Measurements from ENCODE around the gene CD36. TPM values are rescaled to one million over a fixed set of nuclear protein-coding genes. Genes with fewer than 3 reads are reported as not detected.

CD36 gene
- total RNA-seq, 6 donors from 2014 or later = 92.9 to 157 (median 111) TPM

- no peak overlapping the region for H3K4me3 ChIP-seq
- H3K27ac ChIP-seq = peak overlapping the region; percentile 46 to 55 (median 50)
- H3K27me3 ChIP-seq = no peaks in the 10 kb centered on the region
- no peaks in the 10 kb centered on the region for H3K9me3 ChIP-seq
- H3K36me3 ChIP-seq = no peaks in the 10 kb centered on the region
- ATAC-seq (ENCODE audit: low FRiP score in 2 of 2) = peak; percentile 77 to 89
- peak in 1 of 2 donors; percentile 36 for DNase-seq
- TF ChIP-seq POLR2AphosphoS5 (IDR thresholded peaks at IDR 0.05) (peak in 1 of 2 donors; percentile 35), POLR2A (IDR thresholded peaks at IDR 0.05) (no peak), EP300 (IDR thresholded peaks at IDR 0.05) (peak in 1 of 4 donors; percentile 50)
- TF ChIP-seq, protein P1, sequence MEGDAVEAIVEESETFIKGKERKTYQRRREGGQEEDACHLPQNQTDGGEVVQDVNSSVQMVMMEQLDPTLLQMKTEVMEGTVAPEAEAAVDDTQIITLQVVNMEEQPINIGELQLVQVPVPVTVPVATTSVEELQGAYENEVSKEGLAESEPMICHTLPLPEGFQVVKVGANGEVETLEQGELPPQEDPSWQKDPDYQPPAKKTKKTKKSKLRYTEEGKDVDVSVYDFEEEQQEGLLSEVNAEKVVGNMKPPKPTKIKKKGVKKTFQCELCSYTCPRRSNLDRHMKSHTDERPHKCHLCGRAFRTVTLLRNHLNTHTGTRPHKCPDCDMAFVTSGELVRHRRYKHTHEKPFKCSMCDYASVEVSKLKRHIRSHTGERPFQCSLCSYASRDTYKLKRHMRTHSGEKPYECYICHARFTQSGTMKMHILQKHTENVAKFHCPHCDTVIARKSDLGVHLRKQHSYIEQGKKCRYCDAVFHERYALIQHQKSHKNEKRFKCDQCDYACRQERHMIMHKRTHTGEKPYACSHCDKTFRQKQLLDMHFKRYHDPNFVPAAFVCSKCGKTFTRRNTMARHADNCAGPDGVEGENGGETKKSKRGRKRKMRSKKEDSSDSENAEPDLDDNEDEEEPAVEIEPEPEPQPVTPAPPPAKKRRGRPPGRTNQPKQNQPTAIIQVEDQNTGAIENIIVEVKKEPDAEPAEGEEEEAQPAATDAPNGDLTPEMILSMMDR (IDR thresholded peaks at IDR 0.05) = no peak
- WGBS, 2 donors = 60 to 64% methylated on average over 3 of the region's 3 CpGs
- peaks cover 7 to 21% (median 15%) of the 10 kb centered on the region in 4 donors for H3K4me1 ChIP-seq
Observed at GRCh38 chr7:80721883-80722615, 83.6 kb downstream of the CD36 start.

DNA sequence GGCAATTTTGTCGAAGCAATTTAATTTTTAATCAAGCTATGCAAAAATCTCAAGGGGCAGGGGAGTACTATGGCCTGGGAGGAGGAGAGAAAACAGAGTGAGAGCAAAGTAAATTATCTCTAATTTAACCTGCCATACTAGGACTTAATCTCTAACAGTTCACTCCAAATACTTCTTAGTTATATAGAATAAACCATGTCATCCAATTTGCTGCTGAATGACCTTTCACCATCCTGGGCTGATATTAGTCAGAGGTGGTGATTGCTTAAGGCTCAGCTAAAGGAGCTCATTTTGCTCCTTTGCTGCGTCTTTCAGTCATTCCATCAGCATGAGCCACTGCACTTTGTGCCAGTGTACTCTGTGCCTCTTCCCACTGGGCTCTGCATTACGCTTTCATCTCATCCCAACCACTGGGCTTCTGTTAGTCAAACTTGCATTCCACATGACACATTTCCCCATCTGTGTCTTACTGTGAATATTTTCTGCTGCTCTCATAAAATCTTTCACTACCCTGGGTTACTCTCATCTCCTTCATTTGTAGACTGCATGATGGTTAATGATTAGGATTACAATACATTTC, 84.3 kb downstream of the CD36 start:
- WGBS, 2 donors = 48 to 56% methylated on average over 3 of the region's 3 CpGs
- H3K36me3 ChIP-seq = no peaks in the 10 kb centered on the region
- H3K4me3 ChIP-seq = no peak overlapping the region
- peaks cover 7 to 21% (median 15%) of the 10 kb centered on the region in 4 donors for H3K4me1 ChIP-seq
- no peaks in the 10 kb centered on the region for H3K9me3 ChIP-seq
- DNase-seq (peak in 1 of 2 donors; percentile 58), ATAC-seq (ENCODE audit: low FRiP score in 2 of 2) (peak; percentile 89 to 96)
- peak overlapping the region; percentile 46 to 55 (median 50) for H3K27ac ChIP-seq
- TF ChIP-seq POLR2AphosphoS5 (IDR thresholded peaks at IDR 0.05) = peak; percentile 49 to 67
- peak in 1 of 4 donors; percentile 42 for TF ChIP-seq POLR2A (IDR thresholded peaks at IDR 0.05)
- peak in 1 of 4 donors; percentile 35 for TF ChIP-seq EP300 (IDR thresholded peaks at IDR 0.05)
- TF ChIP-seq, protein P1 (IDR thresholded peaks at IDR 0.05) = no peak
- no peaks in the 10 kb centered on the region for H3K27me3 ChIP-seq

- no peak for DNase-seq
- Histone ChIP-seq H3K27ac (no peak overlapping the region), H3K4me3 (no peak overlapping the region), H3K36me3 (no peaks in the 10 kb centered on the region), H3K4me1 (peaks cover 7 to 21% (median 15%) of the 10 kb centered on the region in 4 donors), H3K9me3 (no peaks in the 10 kb centered on the region), H3K27me3 (no peaks in the 10 kb centered on the region)
- 58 to 64% methylated on average over 4 of the region's 4 CpGs for WGBS, 2 donors
- peak in 1 of 2 donors; percentile 4 for ATAC-seq (ENCODE audit: low FRiP score in 2 of 2)
- TF ChIP-seq EP300 (IDR thresholded peaks at IDR 0.05) = no peak
Observed at GRCh38 chr7:80724249-80724871, 85.9 kb downstream of the CD36 start.

- Histone ChIP-seq H3K4me1 (peaks cover 7 to 21% (median 15%) of the 10 kb centered on the region in 4 donors), H3K27ac (no peak overlapping the region), H3K27me3 (no peaks in the 10 kb centered on the region), H3K4me3 (no peak overlapping the region), H3K36me3 (no peaks in the 10 kb centered on the region), H3K9me3 (no peaks in the 10 kb centered on the region)
- no peak for TF ChIP-seq POLR2AphosphoS5 (IDR thresholded peaks at IDR 0.05)
- TF ChIP-seq EP300 (IDR thresholded peaks at IDR 0.05) = no peak
- TF ChIP-seq, protein P1 (IDR thresholded peaks at IDR 0.05) = no peak
- no peak for TF ChIP-seq POLR2A (IDR thresholded peaks at IDR 0.05)
- DNase-seq = no peak
- no peak for ATAC-seq (ENCODE audit: low FRiP score in 2 of 2)
- WGBS, 2 donors = 70 to 75% methylated on average over 4 of the region's 4 CpGs
Observed at GRCh38 chr7:80725181-80725611, 86.8 kb downstream of the CD36 start.

Small RNA genes lying within 50 kb of the gene (small RNA-seq; reads per million reads assigned to genes)
- gene AC073850.1 = 0 reads per million in 4 donors

Other genes with a start within 250 kb of the CD36 start
- not detected for gene GNAT3, start 126.6 kb upstream of the CD36 start, total RNA-seq

All from upper lobe of left lung (tissue), 6 donors.